ENCODE results near the gene TRPC4.

The TRPC4 gene

GRCh38 chr13:37656247-37656940, 213.2 kb downstream of the TRPC4 start:
- no peak for TF ChIP-seq CTCF (IDR thresholded peaks at IDR 0.05; ENCODE audit: low read depth, low read length)
- no peak overlapping the region for H3K4me3 ChIP-seq (ENCODE audit: low read depth, low read length)

GRCh38 chr13:37652596-37652995, 217.0 kb downstream of the TRPC4 start:
- H3K4me3 ChIP-seq (ENCODE audit: low read depth, low read length) = no peak overlapping the region
- no peak for TF ChIP-seq CTCF (IDR thresholded peaks at IDR 0.05; ENCODE audit: low read depth, low read length)

- H3K4me3 ChIP-seq (ENCODE audit: low read depth, low read length) = no peak overlapping the region
- TF ChIP-seq CTCF (IDR thresholded peaks at IDR 0.05; ENCODE audit: low read depth, low read length) = no peak
Measured at GRCh38 chr13:37651891-37652290, 217.7 kb downstream of the TRPC4 start.

- TF ChIP-seq CTCF (IDR thresholded peaks at IDR 0.05; ENCODE audit: low read depth, low read length) = no peak
- no peak overlapping the region for H3K4me3 ChIP-seq (ENCODE audit: low read depth, low read length)
Measured at GRCh38 chr13:37648609-37649008, 221.0 kb downstream of the TRPC4 start.

GRCh38 chr13:37647031-37647650, 222.4 kb downstream of the TRPC4 start:
- H3K4me3 ChIP-seq (ENCODE audit: low read depth, low read length) = no peak overlapping the region
- no peak for TF ChIP-seq CTCF (IDR thresholded peaks at IDR 0.05; ENCODE audit: low read depth, low read length)

GRCh38 chr13:37646531-37646930, 223.0 kb downstream of the TRPC4 start:
- no peak overlapping the region for H3K4me3 ChIP-seq (ENCODE audit: low read depth, low read length)
- no peak for TF ChIP-seq CTCF (IDR thresholded peaks at IDR 0.05; ENCODE audit: low read depth, low read length)

GRCh38 chr13:37645181-37645740, 224.3 kb downstream of the TRPC4 start:
- no peak for TF ChIP-seq CTCF (IDR thresholded peaks at IDR 0.05; ENCODE audit: low read depth, low read length)
- H3K4me3 ChIP-seq (ENCODE audit: low read depth, low read length) = no peak overlapping the region

All from WI38 (cell line).